GM12878 (cell line): ENCODE results near the gene CETP. TPM values are rescaled to one million over a fixed set of nuclear protein-coding genes. Genes with fewer than 3 reads are reported as not detected.

Experiments used
- ATAC-seq: fragments of 200-7000 bp; cut with Tn5 transposase; 3 replicates; pipeline ENCODE4 v1.9.1; 2020; ENCODE audit warnings: mild to moderate bottlenecking, moderate library complexity
- BruUV-seq: library from RNA; stranded (reverse); fragments of 400-500 nt; replicated peaks from 2 replicates; lab custom pipeline; 2021; lab: Mats Ljungman, UMichigan
- CTCF ChIA-PET: fragments of 300-600 bp; sonication (Branson Sonifier 250); formaldehyde crosslinking; extraction: SDS; loops from one replicate; lab custom pipeline; 2021; ENCODE audit warnings: inconsistent platforms; lab: Yijun Ruan, JAX
- POLR2A ChIA-PET: fragments of 350-600 bp; formaldehyde crosslinking; extraction: SDS; loops from one replicate; lab custom pipeline; 2021; ENCODE audit warnings: inconsistent platforms; lab: Charles Lee
- RAD21 ChIA-PET: fragments of 300-600 bp; sonication (Branson Sonifier 250); formaldehyde crosslinking; loops from one replicate; lab custom pipeline; 2023; ENCODE audit warnings: antibody characterized with exemption; ENCODE audit not compliant: unreplicated experiment; lab: Charles Lee
- SMC1A ChIA-PET: fragments of 300-600 bp; sonication (Branson Sonifier 250); formaldehyde crosslinking; loops from one replicate; lab custom pipeline; 2023; ENCODE audit not compliant: unreplicated experiment, uncharacterized antibody; lab: Charles Lee
- DNase-seq: peaks from one replicate; pipeline ENCODE4 v3.0.0-alpha.2; 2011; ENCODE audit warnings: low read depth, low spot score
- FAIRE-seq: peaks from 3 replicates; lab custom pipeline; 2011; peaks lifted over from hg19 to GRCh38; lab: Jason Lieb, UNC
- H2AFZ ChIP-seq: 2 replicates; pipeline ENCODE4 v1.6.0; 2011; ENCODE audit warnings: low read depth, low read length, control low read depth; ENCODE audit not compliant: control insufficient read depth
- H3K27ac ChIP-seq: 2 replicates; pipeline ENCODE4 v1.5.1; 2011; ENCODE audit warnings: control low read depth; ENCODE audit not compliant: control insufficient read depth, insufficient read depth
- H3K27me3 ChIP-seq, 2 experiments: replicated peaks in 1 of 2; 2 replicates each; pipeline versions ENCODE4 v1.6.0 to v1.6.1; 2011; ENCODE audit warnings: low read length in 1 of 2; ENCODE audit not compliant: control insufficient read depth in 2 of 2, insufficient read depth in 2 of 2
- H3K36me3 ChIP-seq, 2 experiments: 2 replicates each; pipeline ENCODE4 v1.5.1; 2011; ENCODE audit warnings: low read length in 1 of 2; ENCODE audit not compliant: control insufficient read depth in 2 of 2, insufficient read depth in 2 of 2
- H3K4me1 ChIP-seq: 2 replicates; pipeline ENCODE4 v1.6.1; 2011; ENCODE audit warnings: mild to moderate bottlenecking, low read length, moderate library complexity, mixed read lengths; ENCODE audit not compliant: control insufficient read depth, insufficient read depth
- H3K4me2 ChIP-seq: 2 replicates; pipeline ENCODE4 v1.6.0; 2011; ENCODE audit warnings: control low read depth; ENCODE audit not compliant: control insufficient read depth, insufficient read depth
- H3K4me3 ChIP-seq: fragments of 200-600 bp; sonication (generic); 2 replicates; pipeline ENCODE4 v1.5.1; 2016
- H3K79me2 ChIP-seq: 2 replicates; pipeline ENCODE4 v1.6.0; 2011; ENCODE audit warnings: low read length; ENCODE audit not compliant: control insufficient read depth, insufficient read depth
- H3K9ac ChIP-seq: 2 replicates; pipeline ENCODE4 v1.8.0; 2011; ENCODE audit warnings: low read length, control low read depth, mixed read lengths; ENCODE audit not compliant: control insufficient read depth, insufficient read depth
- H3K9me3 ChIP-seq: replicated peaks from 3 replicates; pipeline ENCODE4 v1.5.1; 2011; ENCODE audit warnings: mild to moderate bottlenecking, low read length; ENCODE audit not compliant: control insufficient read depth, insufficient read depth
- H4K20me1 ChIP-seq: 2 replicates; pipeline ENCODE4 v1.6.0; 2011; ENCODE audit not compliant: control insufficient read depth, insufficient read depth
- ATF7 ChIP-seq: fragments of 450-650 bp; IDR thresholded peaks from 2 replicates; pipeline ENCODE4 v1.6.1; 2016; ENCODE audit warnings: low read depth, mild to moderate bottlenecking
- CBFB ChIP-seq: IDR thresholded peaks from 2 replicates; pipeline ENCODE4 v1.6.1; 2016; ENCODE audit warnings: antibody characterized with exemption, low read depth
- CHD2 ChIP-seq: IDR thresholded peaks from 2 replicates; pipeline ENCODE4 v1.6.1; 2011; ENCODE audit warnings: low read depth, low read length, improper control_type of control experiment, borderline replicate concordance
- NFYB ChIP-seq: IDR thresholded peaks from 2 replicates; pipeline ENCODE4 v1.6.1; 2011; ENCODE audit warnings: low read depth, mild to moderate bottlenecking, low read length, improper control_type of control experiment, moderate library complexity; ENCODE audit not compliant: insufficient read depth
- NR2C1 ChIP-seq: fragments of 450-650 bp; IDR thresholded peaks from 2 replicates; pipeline ENCODE4 v1.6.1; 2017; ENCODE audit warnings: antibody characterized with exemption, mild to moderate bottlenecking, moderate library complexity
- PAX5 ChIP-seq: IDR thresholded peaks from 2 replicates; pipeline ENCODE4 v1.6.1; 2011; ENCODE audit warnings: low read depth, low read length, borderline replicate concordance
- TCF3 ChIP-seq: IDR thresholded peaks from 2 replicates; pipeline ENCODE4 v1.6.1; 2012; ENCODE audit warnings: low read depth, mild to moderate bottlenecking, low read length, borderline replicate concordance; ENCODE audit not compliant: insufficient read depth
- USF2 ChIP-seq: IDR thresholded peaks from 2 replicates; pipeline ENCODE4 v1.6.1; 2011; ENCODE audit warnings: low read depth, low read length, improper control_type of control experiment, borderline replicate concordance
- ZNF592 ChIP-seq: fragments of 450-650 bp; IDR thresholded peaks from 2 replicates; pipeline ENCODE4 v1.6.1; 2017; ENCODE audit warnings: mild to moderate bottlenecking, moderate library complexity
- WGBS: methylation state at CpG from one replicate; pipeline ENCODE4 v1.1.6; 2016; ENCODE audit warnings: low lambda C conversion rate; ENCODE audit not compliant: insufficient replicate concordance, insufficient coverage; ENCODE audit errors: missing lambda C conversion rate; 5-methylcytosine and 5-hydroxymethylcytosine counted together
- in situ Hi-C: fragments of 300-500 bp; cut with MboI; formaldehyde crosslinking; loops from 9 replicates; pipeline ENCODE4 v1.14.3; 2018; ENCODE audit warnings: mixed read lengths
- intact Hi-C: fragments of 100-400 bp; cut with micrococcal nuclease; formaldehyde crosslinking; loops from one replicate; pipeline ENCODE4 v1.14.2; 2022; ENCODE audit not compliant: unreplicated experiment
- polyA plus RNA-seq, 11 experiments: library from polyadenylated mRNA; depleted of rRNA in 4 of 11; unstranded in 6 of 11; stranded (reverse) in 5 of 11; fragments of >200 nt; fragmentation: Nextera tagmentation in 4 of 11; fragmentation: Illumina TruSeq in 1 of 11; extraction: Ambion mirVana in 4 of 11; extraction: Trizol in 1 of 11; gene quantifications; 1 replicate in 1 of 11; 2 replicates in 10 of 11; pipeline versions ENCODE4 v1.2.1 to v1.2.3, GENCODE V29; 2011 to 2016; ENCODE audit warnings: inconsistent platforms in 2 of 11, missing spikeins in 2 of 11, low read depth in 1 of 11
- total RNA-seq, 4 experiments: library from RNA; depleted of rRNA in 3 of 4; stranded (reverse); fragments of >200 nt in 3 of 4; fragmentation: Illumina TruSeq in 1 of 4; extraction: Trizol in 1 of 4; gene quantifications; 2 replicates each; pipeline versions ENCODE4 v1.2.1 to v1.2.3, GENCODE V29; 2013 to 2021
- TF ChIP-seq, protein P1 (sequence below): fragments of 450-650 bp; formaldehyde crosslinking; IDR thresholded peaks from 2 replicates; pipeline ENCODE4 v1.4.0; 2020; ENCODE audit warnings: mild to moderate bottlenecking, moderate library complexity
- TF ChIP-seq, protein P2 (sequence below): IDR thresholded peaks from 2 replicates; pipeline ENCODE4 v1.6.1; 2012; ENCODE audit warnings: low read depth, low read length, improper control_type of control experiment

Gene CETP
- total and polyA plus RNA-seq, 10 of the 15 experiments (the other 5 are each of a cell fraction or from before 2014, with no cell fraction given), result 1.2 to 6.4 (median 2.1) TPM

- no peaks in the 10 kb centered on the region for H3K36me3 ChIP-seq
- ChIA-PET SMC1A (interaction anchor here (0.7 to 6.4 kb wide), 8 partner anchors 12 to 55 kb away, joined by 3 to 52 read pairs (median 4); partner anchors contain the start of gene HERPUD1), CTCF (interaction anchor here (0.7 to 1.9 kb wide), 3 partner anchors 26 to 29 kb away, joined by 3 to 7 read pairs (median 3); no protein-coding TSS in a partner anchor), RAD21 (interaction anchor here (0.9 to 4.6 kb wide), 9 partner anchors 15 to 126 kb away, joined by 3 to 34 read pairs (median 3); partner anchors contain the start of gene HERPUD1), POLR2A (interaction anchor here (1.5 to 13.8 kb wide), 2 partner anchors 20 to 55 kb away, joined by 3 to 306 read pairs; partner anchors contain the start of gene HERPUD1)
- no peak overlapping the region for H3K4me3 ChIP-seq
- H2AFZ ChIP-seq, result no peak overlapping the region
- DNase-seq, result no peak
- no peak overlapping the region for H3K27ac ChIP-seq
- no peaks in the 10 kb centered on the region for H3K79me2 ChIP-seq
- WGBS, result 83% methylated on average over 13 of the region's 13 CpGs
- H3K9me3 ChIP-seq, result no peaks in the 10 kb centered on the region; the same call in 2 of the 3 replicates
- no TSS peak for BruUV-seq
- intact Hi-C loops, result no loop called here
- no peaks in the 10 kb centered on the region for H3K27me3 ChIP-seq
- H3K4me2 ChIP-seq, result no peak overlapping the region
- in situ Hi-C loops, result no loop called here
- H4K20me1 ChIP-seq, result no peaks in the 10 kb centered on the region
- ATAC-seq, result no peak
- no peak overlapping the region for H3K9ac ChIP-seq
- peaks cover 61% of the 10 kb centered on the region for H3K4me1 ChIP-seq
- FAIRE-seq, result no peak
- TF ChIP-seq, protein P1, sequence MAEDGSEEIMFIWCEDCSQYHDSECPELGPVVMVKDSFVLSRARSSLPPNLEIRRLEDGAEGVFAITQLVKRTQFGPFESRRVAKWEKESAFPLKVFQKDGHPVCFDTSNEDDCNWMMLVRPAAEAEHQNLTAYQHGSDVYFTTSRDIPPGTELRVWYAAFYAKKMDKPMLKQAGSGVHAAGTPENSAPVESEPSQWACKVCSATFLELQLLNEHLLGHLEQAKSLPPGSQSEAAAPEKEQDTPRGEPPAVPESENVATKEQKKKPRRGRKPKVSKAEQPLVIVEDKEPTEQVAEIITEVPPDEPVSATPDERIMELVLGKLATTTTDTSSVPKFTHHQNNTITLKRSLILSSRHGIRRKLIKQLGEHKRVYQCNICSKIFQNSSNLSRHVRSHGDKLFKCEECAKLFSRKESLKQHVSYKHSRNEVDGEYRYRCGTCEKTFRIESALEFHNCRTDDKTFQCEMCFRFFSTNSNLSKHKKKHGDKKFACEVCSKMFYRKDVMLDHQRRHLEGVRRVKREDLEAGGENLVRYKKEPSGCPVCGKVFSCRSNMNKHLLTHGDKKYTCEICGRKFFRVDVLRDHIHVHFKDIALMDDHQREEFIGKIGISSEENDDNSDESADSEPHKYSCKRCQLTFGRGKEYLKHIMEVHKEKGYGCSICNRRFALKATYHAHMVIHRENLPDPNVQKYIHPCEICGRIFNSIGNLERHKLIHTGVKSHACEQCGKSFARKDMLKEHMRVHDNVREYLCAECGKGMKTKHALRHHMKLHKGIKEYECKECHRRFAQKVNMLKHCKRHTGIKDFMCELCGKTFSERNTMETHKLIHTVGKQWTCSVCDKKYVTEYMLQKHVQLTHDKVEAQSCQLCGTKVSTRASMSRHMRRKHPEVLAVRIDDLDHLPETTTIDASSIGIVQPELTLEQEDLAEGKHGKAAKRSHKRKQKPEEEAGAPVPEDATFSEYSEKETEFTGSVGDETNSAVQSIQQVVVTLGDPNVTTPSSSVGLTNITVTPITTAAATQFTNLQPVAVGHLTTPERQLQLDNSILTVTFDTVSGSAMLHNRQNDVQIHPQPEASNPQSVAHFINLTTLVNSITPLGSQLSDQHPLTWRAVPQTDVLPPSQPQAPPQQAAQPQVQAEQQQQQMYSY (CRISPR knock-in tag), result no peak
- TF ChIP-seq CBFB (no peak), ZNF592 (no peak), PAX5 (no peak), USF2 (no peak), NR2C1 (no peak), NFYB (no peak), ATF7 (no peak), CHD2 (no peak), TCF3 (no peak)
- TF ChIP-seq, protein P2, sequence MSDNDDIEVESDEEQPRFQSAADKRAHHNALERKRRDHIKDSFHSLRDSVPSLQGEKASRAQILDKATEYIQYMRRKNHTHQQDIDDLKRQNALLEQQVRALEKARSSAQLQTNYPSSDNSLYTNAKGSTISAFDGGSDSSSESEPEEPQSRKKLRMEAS, result no peak
Observed at GRCh38 chr16:56915336-56916119, 46.2 kb upstream of the CETP start.
